ENCODE data around the gene DVL2. TPM values are rescaled to one million over a fixed set of nuclear protein-coding genes. Genes with fewer than 3 reads are reported as not detected.

DVL2 gene
- total RNA-seq, 1 experiment from 2014 or later, result 67.3 TPM

DNA sequence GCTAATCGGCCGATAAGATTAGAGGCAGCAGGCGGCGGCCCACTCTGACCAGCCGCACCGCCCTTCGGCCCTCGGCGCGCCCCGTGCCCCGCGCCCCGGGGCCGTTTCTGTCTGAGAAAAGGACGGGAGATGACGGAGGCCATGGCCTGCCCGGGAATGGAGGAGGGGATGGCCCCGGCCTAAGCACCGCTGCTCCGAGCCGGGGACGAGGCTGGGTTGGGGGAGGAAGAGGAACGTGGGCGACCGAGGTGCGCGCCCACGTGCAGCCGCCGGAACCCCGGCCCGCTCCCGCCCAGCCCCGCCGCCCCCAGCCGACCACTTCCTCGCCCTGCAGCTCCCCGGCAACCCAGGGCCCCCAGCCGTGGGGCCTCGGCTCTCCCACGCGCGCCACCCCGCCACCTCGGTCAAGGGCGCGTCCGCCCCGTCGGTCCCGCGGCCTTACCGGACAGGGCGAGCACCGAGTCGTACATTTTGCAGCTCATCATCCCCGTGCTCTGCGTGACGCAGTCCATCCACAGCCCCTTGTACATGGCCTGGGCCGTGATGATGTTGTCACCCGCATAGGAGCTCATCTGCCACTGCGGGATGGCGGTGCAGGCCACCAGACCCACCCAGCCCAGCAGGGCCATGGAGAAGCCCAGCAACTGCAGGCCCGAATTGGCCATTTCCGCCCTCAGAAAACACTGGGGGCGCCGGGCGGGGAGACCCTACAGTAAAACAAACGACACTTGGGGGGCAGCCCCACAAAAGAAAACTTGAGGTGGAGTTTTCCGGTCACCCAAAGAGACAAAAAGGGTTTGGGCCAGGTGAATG is 27.3 kb upstream of the DVL2 start (continued):
- TF ChIP-seq AR (CRISPR knock-in tag; IDR thresholded peaks at IDR 0.05) (0 out of 2 replicates have a peak, but pooled peaks have one; percentile 16), FOXK1 (CRISPR knock-in tag; IDR thresholded peaks at IDR 0.05) (peak; percentile 13; the same call in 1 of the 2 replicates), ETV6 (CRISPR knock-in tag; IDR thresholded peaks at IDR 0.05) (no peak; the same call in 1 of the 2 replicates), E2F5 (CRISPR knock-in tag; IDR thresholded peaks at IDR 0.05) (0 out of 2 replicates have a peak, but pooled peaks have one; percentile 14), SMAD4 (CRISPR knock-in tag; IDR thresholded peaks at IDR 0.05) (no peak)

DNA sequence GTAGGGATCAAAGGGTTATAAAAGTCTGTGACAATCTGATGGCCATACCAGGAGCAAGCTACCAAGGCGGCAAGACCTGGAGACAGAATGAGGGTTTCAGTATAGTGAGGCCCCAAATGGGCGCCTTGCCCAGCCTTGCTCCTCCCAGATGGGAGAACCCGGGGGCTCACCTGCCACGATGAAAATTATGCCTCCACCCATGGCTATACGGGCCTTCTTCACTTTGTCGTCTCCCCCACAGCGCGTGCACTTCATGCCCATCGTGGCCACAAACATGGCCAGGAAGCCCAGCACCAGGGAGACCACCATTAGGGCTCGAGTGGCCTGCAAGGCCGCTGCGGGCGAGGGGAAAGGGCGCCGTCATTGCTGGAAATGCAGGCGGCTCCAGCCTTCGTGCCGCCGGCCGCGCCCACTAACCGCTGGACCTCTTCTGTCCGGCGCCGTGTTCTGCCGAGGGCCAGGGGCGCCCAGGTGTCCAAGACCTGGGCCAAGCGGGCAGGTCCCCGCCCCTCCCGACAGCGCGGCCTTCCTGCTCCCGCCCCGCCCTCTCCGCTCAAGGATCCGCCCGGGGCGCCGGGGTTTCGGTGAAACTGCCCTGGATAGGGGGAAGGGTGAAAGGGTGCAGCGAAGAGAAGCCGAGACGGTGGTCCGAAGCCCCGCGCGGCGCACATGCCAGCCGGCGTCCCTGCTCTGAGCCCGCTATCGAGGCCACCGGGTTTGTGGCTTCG is 26.5 kb upstream of the DVL2 start:
- Mint-ChIP-seq H3K27ac (peak overlapping the region; percentile 94), H3K36me3 (peaks cover 15% of the 10 kb centered on the region), H3K27me3 (ENCODE audit: low read depth) (no peaks in the 10 kb centered on the region), H3K4me3 (peak overlapping the region; percentile 78), H3K4me1 (peaks cover 18% of the 10 kb centered on the region), H3K9me3 (no peaks in the 10 kb centered on the region)
- DNase-seq (ENCODE audit: low spot score) (peak; percentile 89), ATAC-seq (peak; percentile 27)
- ChIA-PET POLR2A (interaction anchor here (1.1 to 1.2 kb wide), 2 partner anchors 20 to 41 kb away, joined by 3 to 9 read pairs; partner anchors contain the start of genes ACADVL and DLG4), CTCF (interaction anchor here (1.1 to 1.2 kb wide), 3 partner anchors 12 to 36 kb away, joined by 3 to 4 read pairs (median 4); no protein-coding TSS in a partner anchor)
- TF ChIP-seq TP53 (CRISPR knock-in tag; IDR thresholded peaks at IDR 0.05), result no peak
- no peak for TF ChIP-seq AR (CRISPR knock-in tag; IDR thresholded peaks at IDR 0.05)
- no peak for TF ChIP-seq TCF7 (CRISPR knock-in tag; IDR thresholded peaks at IDR 0.05; ENCODE audit: low read depth)
- no peak for TF ChIP-seq CREB1 (CRISPR knock-in tag; IDR thresholded peaks at IDR 0.05)
- no peak for TF ChIP-seq ZMAT4 (CRISPR knock-in tag; IDR thresholded peaks at IDR 0.05)
- 0 out of 2 replicates have a peak, but pooled peaks have one; percentile 13 for TF ChIP-seq E2F1 (CRISPR knock-in tag; IDR thresholded peaks at IDR 0.05)
- no peak for TF ChIP-seq ZNF532 (CRISPR knock-in tag; IDR thresholded peaks at IDR 0.05; ENCODE audit: borderline replicate concordance)
- 0 out of 2 replicates have a peak, but pooled peaks have one; percentile 24 for TF ChIP-seq ZBTB21 (CRISPR knock-in tag; IDR thresholded peaks at IDR 0.05; ENCODE audit: borderline replicate concordance)
- TF ChIP-seq, protein P1, sequence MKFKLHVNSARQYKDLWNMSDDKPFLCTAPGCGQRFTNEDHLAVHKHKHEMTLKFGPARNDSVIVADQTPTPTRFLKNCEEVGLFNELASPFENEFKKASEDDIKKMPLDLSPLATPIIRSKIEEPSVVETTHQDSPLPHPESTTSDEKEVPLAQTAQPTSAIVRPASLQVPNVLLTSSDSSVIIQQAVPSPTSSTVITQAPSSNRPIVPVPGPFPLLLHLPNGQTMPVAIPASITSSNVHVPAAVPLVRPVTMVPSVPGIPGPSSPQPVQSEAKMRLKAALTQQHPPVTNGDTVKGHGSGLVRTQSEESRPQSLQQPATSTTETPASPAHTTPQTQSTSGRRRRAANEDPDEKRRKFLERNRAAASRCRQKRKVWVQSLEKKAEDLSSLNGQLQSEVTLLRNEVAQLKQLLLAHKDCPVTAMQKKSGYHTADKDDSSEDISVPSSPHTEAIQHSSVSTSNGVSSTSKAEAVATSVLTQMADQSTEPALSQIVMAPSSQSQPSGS (CRISPR knock-in tag; IDR thresholded peaks at IDR 0.05; ENCODE audit: borderline replicate concordance, low read depth), result no peak
- TF ChIP-seq HMGXB4 (CRISPR knock-in tag; IDR thresholded peaks at IDR 0.05), result no peak
- TF ChIP-seq SP1 (CRISPR knock-in tag; conservative IDR thresholded peaks at IDR 0.05), result peak; percentile 32; the same call in 1 of the 2 replicates
- TF ChIP-seq ZNF396 (CRISPR knock-in tag; IDR thresholded peaks at IDR 0.05; ENCODE audit: borderline replicate concordance), result no peak
